SH-SY5Y (cell line): Measurements from ENCODE around the gene RIN2.

ENCODE experiments used
- GATA2 ChIP-seq: IDR thresholded peaks from 2 replicates; pipeline ENCODE4 v1.6.1; 2011; ENCODE audit warnings: mild to moderate bottlenecking, low read depth, low read length
- GATA3 ChIP-seq: IDR thresholded peaks from 2 replicates; pipeline ENCODE4 v1.6.1; 2011; ENCODE audit warnings: low read depth, mild to moderate bottlenecking, low read length, moderate library complexity

DNA sequence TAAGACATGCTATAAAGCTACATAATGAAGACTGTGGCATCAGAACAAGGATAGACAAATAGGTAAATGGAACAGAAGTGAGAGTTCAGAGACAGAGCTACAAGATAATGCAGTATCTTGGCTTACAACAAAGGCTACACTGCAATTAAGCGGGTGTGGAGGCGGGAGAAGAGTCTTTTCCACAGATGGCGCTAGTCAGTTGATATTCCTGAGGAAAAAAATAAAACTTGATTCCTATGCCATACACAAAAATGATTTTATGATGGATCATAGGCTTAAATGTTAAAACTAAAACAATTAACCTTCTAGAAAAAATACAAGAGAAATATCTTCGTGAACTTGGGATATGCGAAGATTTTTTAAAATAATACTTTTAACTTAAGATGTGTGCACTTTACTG is 31.0 kb downstream of the RIN2 start:
- TF ChIP-seq GATA2 = no peak
- no peak for TF ChIP-seq GATA3
